ENCODE results near the gene PBXIP1.
"Not testable (repeated sequence)": the region's sequence is repeated elsewhere in the genome, so short reads cannot be mapped to it uniquely, and the experiment has no call there.

PBXIP1 gene

GRCh38 chr1:154955718-154956543, at the start of gene PBXIP1:
Gene PBXIP1, minus strand, starts transcription at chr1:154956099. Its CDS starts 2,378 bp downstream, at chr1:154953721.
- peak; percentile 77 for DNase-seq

GRCh38 chr1:155005076-155006011, 49.4 kb upstream of the PBXIP1 start:
- no peak for DNase-seq

- no peak for DNase-seq
Measured at GRCh38 chr1:155004352-155005075, 48.6 kb upstream of the PBXIP1 start.

- no peak for DNase-seq
Measured at GRCh38 chr1:155003766-155004351, 48.0 kb upstream of the PBXIP1 start.

- DNase-seq, result no peak
Measured at GRCh38 chr1:155003227-155003765, 47.4 kb upstream of the PBXIP1 start.

GRCh38 chr1:155002464-155003226, 46.7 kb upstream of the PBXIP1 start, which contains the start of gene ZBTB7B:
Gene ZBTB7B, plus strand, starts transcription at chr1:155002802. Its CDS starts 11,859 bp downstream, at chr1:155014661.
- DNase-seq, result no peak

GRCh38 chr1:155001675-155002463, 46.0 kb upstream of the PBXIP1 start:
- DNase-seq, result peak; percentile 96

GRCh38 chr1:155001425-155001674, 45.5 kb upstream of the PBXIP1 start:
- no peak for DNase-seq

- DNase-seq, result peak; percentile 54
Measured at GRCh38 chr1:155000726-155001424, 45.0 kb upstream of the PBXIP1 start.

GRCh38 chr1:155000411-155000725, 44.5 kb upstream of the PBXIP1 start:
- no peak for DNase-seq

GRCh38 chr1:154999571-155000410, 43.9 kb upstream of the PBXIP1 start:
- DNase-seq, result no peak

GRCh38 chr1:154998818-154999570, 43.1 kb upstream of the PBXIP1 start:
- peak; percentile 63 for DNase-seq

- no peak for DNase-seq
Measured at GRCh38 chr1:154998201-154998780, 42.4 kb upstream of the PBXIP1 start.

- no peak for DNase-seq
Measured at GRCh38 chr1:154996966-154997701, 41.2 kb upstream of the PBXIP1 start.

- not testable (repeated sequence) for DNase-seq
Measured at GRCh38 chr1:154995301-154995983, 39.5 kb upstream of the PBXIP1 start.

- DNase-seq, result no peak
Measured at GRCh38 chr1:154994591-154994990, 38.7 kb upstream of the PBXIP1 start.

- no peak for DNase-seq
Measured at GRCh38 chr1:154994269-154994587, 38.3 kb upstream of the PBXIP1 start.
